ENCODE measurements around the gene KRT38.
"Not testable (repeated sequence)": the region's sequence is repeated elsewhere in the genome, so short reads cannot be mapped to it uniquely, and the experiment has no call there.

The KRT38 gene

GRCh38 chr17:41463746-41464145, 23.0 kb upstream of the KRT38 start:
- no peak for DNase-seq (ENCODE audit: insufficient read length, low spot score)

DNA sequence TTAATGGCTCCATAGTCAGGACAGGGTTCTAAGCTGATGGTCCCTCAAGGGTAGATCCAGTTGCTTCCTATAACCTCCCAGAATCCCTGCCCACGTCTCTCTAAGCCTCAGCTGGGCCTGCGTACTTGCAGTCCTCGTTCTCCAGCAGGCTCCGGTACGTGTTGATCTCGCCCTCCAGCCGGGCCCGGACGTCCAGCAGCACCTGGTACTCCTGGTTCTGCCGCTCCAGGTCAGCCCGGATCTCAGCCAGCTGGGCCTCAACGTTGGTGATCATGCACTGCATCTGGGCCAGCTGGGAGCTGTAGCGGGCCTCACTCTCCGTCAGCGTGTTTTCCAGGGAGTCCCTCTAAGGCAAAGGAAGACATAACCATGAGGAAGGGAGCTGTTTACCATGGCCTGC, 21.9 kb upstream of the KRT38 start:
- no peak for FAIRE-seq

More at GRCh38 chr17:41463746-41464145, 23.0 kb upstream of the KRT38 start:
- FAIRE-seq: no peak

GRCh38 chr17:41457676-41458075, 16.9 kb upstream of the KRT38 start:
- FAIRE-seq (no peak), DNase-seq (ENCODE audit: insufficient read length, low spot score) (no peak)

More for the DNA sequence above, 21.9 kb upstream of the KRT38 start:
- no peak for DNase-seq (ENCODE audit: insufficient read length, low spot score)

DNA sequence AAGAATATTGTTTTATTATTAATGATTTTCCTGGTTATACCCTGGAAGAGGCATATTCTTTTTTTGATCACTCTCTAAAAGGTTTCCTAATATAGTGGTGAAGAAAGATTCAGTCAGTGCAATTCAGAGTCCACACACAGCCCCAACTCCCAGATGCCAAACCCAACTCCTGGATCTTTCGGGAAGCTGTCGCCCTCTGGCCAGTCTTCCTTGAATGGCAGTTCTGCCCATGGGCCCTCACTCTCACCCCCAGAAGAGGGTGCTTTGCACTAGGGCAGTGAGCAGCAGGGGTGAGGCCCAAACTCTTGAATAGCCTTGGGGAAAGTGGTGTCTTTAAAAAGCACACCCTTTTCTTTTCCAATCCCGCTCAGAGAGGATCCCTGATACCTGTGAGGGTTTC, 15.4 kb upstream of the KRT38 start:
- DNase-seq (ENCODE audit: insufficient read length, low spot score) (no peak), FAIRE-seq (no peak)

DNA sequence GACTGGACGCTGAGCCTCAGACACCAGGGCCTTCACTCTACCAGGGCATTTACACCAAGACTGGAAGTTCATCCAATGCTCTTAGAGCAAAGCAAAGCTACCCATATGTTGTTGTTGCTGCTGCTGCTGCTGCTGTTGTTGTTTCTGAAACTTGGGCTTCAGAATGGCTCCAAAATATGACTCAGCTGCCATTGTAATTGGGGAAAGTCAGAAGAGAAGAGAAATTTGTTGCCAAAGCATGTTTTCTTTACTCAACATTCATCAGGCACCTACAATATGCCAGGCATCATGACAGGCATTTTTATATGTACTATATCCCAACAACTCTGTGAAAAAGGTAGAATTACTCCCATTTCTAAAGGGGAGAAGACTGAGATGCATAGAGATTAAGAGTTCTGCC, 14.5 kb upstream of the KRT38 start:
- FAIRE-seq (no peak), DNase-seq (ENCODE audit: insufficient read length, low spot score) (no peak)

GRCh38 chr17:41453066-41453465, 12.3 kb upstream of the KRT38 start:
- DNase-seq (ENCODE audit: insufficient read length, low spot score) (no peak), FAIRE-seq (no peak)

DNA sequence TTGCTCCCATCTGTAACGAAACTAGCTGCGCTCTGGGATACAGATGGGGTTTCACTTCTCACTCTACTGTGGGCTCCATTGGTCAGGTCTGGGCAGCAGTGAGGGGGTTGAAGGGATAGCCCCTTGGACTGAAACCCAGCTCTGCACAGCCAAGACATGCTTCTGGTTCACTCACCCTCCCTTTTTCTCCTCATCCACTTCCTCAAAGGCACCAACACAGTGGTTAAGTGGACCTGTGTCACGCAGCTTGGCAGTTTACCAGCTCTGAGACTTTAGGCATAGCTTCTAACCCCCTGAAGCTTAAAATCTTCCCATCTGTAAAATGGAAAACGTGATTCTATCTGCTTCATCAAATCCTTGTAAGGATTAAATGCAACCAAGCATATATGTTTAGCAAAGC, 11.5 kb upstream of the KRT38 start:
- no peak for DNase-seq (ENCODE audit: insufficient read length, low spot score)
- no peak for FAIRE-seq

DNA sequence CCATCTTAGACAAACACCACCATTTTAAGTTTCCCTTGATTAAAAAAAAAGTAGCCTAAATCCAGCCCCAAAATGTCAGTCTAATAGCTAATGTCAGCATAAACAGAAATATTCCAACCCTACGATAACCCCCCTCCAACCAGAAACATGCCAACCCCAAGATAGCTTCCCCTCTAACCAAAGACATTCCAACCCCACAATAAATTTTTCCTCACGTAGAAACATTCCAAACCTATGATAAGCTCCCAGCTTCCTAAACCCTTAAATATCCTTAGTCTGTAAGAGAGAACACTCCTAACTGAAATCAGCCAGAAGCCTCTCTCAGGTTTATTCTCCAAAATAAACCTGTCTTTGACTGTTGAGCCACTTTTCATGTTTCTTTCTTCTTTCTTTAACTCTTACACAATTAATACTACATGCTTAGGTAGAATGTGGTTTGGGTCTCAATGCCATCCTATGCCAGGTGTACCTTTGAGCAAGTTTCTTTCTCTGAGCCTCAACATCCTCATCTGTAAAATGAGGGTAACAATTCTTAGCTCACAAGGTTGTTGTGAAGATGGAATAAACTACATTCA, 10.5 kb upstream of the KRT38 start:
- DNase-seq (ENCODE audit: insufficient read length, low spot score): no peak
- FAIRE-seq: no peak

- FAIRE-seq: no peak
- no peak for DNase-seq (ENCODE audit: insufficient read length, low spot score)
Measured at GRCh38 chr17:41449008-41449407, 8.2 kb upstream of the KRT38 start.

- FAIRE-seq (no peak), DNase-seq (ENCODE audit: insufficient read length, low spot score) (no peak)
Measured at GRCh38 chr17:41448506-41448905, 7.7 kb upstream of the KRT38 start.

DNA sequence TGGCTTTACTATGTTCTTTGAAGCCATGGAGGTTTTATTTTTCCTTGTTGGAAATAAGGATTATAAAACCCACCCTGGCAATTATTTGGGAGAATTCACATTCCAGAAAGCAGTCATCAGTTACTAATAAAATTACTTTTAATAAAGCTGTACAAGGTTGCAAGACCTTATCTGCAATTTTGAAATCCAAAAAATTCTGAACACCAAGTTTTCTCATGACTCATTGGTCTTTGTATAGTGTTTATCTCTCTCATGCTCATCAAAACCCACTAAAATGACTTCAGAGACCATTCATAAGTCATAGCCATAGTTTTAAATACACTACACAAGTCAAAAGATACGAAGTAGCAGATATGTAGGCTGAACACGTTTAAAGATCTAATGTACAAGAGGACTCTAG, 6.0 kb upstream of the KRT38 start:
- FAIRE-seq: no peak
- no peak for DNase-seq (ENCODE audit: insufficient read length, low spot score)

GRCh38 chr17:41444640-41445039, 3.9 kb upstream of the KRT38 start:
- DNase-seq (ENCODE audit: insufficient read length, low spot score) (no peak), FAIRE-seq (no peak)

DNA sequence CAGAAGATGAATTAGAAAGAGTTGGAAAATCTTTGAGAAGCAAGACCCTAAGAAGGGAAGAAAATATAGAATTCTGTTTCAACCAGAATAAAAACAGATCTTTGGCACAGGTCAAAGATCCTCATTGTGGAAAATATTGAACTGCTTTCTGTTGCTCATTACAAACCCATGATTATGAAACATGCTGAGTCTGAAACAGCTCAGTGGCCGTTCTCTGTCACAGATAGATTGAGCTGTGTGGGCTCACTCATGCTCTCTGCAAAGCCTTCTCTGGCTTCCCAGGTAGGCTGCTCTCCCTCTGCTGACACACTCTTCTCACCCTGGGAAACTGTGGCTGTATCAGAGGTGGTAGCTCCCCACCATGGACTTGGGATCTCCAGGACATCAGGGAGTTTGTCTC, 3.4 kb upstream of the KRT38 start:
- no peak for DNase-seq (ENCODE audit: insufficient read length, low spot score)
- FAIRE-seq: no peak

DNA sequence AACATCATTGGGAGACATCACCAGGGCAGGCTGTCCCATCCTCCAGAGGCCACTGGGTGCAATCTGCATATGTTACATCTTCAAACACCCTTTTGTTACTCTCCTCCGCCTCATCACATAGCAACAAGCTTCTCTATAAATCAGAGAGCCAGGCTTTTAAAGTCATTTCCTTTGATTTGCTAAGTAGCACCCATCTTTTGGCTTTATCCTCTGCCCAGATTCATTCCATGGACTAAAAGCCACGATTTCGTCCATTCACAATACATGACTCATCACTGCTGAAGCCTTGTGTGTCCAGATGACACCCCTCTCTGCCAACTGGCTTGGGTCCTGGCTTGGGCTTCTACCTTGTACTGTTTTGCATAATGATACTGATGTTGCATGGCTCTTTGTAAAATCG, 2.0 kb upstream of the KRT38 start:
- FAIRE-seq (no peak), DNase-seq (ENCODE audit: insufficient read length, low spot score) (no peak)

- FAIRE-seq (no peak), DNase-seq (ENCODE audit: insufficient read length, low spot score) (no peak)
Measured at GRCh38 chr17:41439375-41439774, 1.4 kb downstream of the KRT38 start.

GRCh38 chr17:41437769-41438168, 3.0 kb downstream of the KRT38 start:
- DNase-seq (ENCODE audit: insufficient read length, low spot score) (no peak), FAIRE-seq (no peak)

DNA sequence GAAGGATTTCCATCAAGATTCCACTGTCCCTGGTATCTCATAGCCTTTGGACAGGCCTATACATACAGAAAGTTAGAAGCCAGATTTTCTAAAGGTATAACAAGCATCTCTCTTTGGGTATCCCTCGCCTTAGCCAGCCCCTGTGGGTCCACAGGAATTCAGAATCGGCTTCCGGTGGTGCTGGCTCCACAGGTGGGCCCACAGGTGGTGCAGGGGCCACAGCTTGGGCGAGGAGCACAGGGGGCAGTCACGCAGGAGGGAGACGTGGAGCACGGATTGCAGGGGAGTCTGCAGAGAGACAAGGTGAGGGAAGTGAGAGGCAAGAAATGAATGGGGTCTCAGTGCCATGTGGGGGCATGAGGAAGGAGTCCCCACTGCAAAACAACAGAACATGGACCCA, 3.5 kb downstream of the KRT38 start:
- FAIRE-seq (no peak), DNase-seq (ENCODE audit: insufficient read length, low spot score) (no peak)

DNA sequence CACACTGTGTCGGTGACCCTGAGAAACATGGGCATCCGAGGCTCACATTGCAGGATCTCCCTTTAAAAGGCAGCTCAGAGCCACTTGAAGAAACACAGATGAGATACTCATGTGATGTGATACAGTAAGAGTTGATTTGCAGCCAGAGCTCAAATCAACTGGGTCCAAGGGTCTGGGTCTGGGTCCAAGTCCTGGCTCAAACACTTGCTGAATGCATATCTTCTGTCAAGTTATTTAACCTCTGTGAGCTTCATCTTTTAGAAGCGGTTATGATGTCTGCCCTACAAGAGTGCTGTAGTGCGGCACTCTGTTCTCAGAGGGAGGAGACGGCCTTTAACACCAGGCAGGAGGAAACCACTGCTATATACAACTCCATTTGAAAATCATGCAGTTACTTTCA, 6.4 kb downstream of the KRT38 start:
- FAIRE-seq: no peak
- DNase-seq (ENCODE audit: insufficient read length, low spot score): no peak

DNA sequence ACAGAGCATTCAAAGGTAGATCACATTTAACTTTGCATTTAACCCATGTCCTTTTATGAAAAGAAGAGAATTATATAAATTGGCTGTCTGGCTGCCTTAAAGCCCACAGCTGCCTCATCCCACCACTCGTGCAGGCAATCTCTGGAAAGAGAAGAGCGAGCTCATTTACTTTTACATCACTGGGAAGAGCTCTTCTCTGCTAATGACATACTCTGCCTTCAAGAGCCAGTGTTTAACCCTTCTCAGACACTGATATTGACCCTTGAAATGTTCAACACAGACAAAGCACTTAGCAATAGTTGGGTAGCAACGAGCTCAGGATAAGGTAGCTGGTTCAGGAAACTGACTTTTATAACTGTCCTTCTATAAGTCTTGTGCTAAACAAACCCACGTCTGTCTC, 6.8 kb downstream of the KRT38 start:
- FAIRE-seq (no peak), DNase-seq (ENCODE audit: insufficient read length, low spot score) (no peak)

- DNase-seq (ENCODE audit: insufficient read length, low spot score) (no peak), FAIRE-seq (no peak)
Measured at GRCh38 chr17:41433586-41433985, 7.2 kb downstream of the KRT38 start.

- DNase-seq (ENCODE audit: insufficient read length, low spot score); FAIRE-seq: not testable (repeated sequence)
Measured at GRCh38 chr17:41430376-41430775, 10.4 kb downstream of the KRT38 start.

- no peak for DNase-seq (ENCODE audit: insufficient read length, low spot score)
- no peak for FAIRE-seq
Measured at GRCh38 chr17:41429667-41430066, 11.1 kb downstream of the KRT38 start.

- DNase-seq (ENCODE audit: insufficient read length, low spot score): no peak
Measured at GRCh38 chr17:41428591-41429291, 12.0 kb downstream of the KRT38 start.

More at GRCh38 chr17:41428591-41429291, 12.0 kb downstream of the KRT38 start:
- FAIRE-seq: no peak
